Measurements from ENCODE around the gene RGSL1.

GRCh38 chr1:182413486-182413885, 36.5 kb upstream of the RGSL1 start:
- no peak for TF ChIP-seq CTCF (IDR thresholded peaks at IDR 0.05 in 8 of 11, conservative IDR thresholded peaks at IDR 0.05 in 3 of 11)
- TF ChIP-seq POLR2A (IDR thresholded peaks at IDR 0.05), result no peak
- no peak for TF ChIP-seq POLR2AphosphoS5 (IDR thresholded peaks at IDR 0.05)

All from spleen (tissue), 7 donors.